HS-27A (cell line): Measurements from ENCODE around the gene ODF4.
"Not testable (repeated sequence)": the region's sequence is repeated elsewhere in the genome, so short reads cannot be mapped to it uniquely, and the experiment has no call there.

Experiments
- DNase-seq: peaks from one replicate; pipeline ENCODE4 v3.0.0-alpha.2; 2012; ENCODE audit warnings: low read depth, missing footprints

ODF4 gene

DNA sequence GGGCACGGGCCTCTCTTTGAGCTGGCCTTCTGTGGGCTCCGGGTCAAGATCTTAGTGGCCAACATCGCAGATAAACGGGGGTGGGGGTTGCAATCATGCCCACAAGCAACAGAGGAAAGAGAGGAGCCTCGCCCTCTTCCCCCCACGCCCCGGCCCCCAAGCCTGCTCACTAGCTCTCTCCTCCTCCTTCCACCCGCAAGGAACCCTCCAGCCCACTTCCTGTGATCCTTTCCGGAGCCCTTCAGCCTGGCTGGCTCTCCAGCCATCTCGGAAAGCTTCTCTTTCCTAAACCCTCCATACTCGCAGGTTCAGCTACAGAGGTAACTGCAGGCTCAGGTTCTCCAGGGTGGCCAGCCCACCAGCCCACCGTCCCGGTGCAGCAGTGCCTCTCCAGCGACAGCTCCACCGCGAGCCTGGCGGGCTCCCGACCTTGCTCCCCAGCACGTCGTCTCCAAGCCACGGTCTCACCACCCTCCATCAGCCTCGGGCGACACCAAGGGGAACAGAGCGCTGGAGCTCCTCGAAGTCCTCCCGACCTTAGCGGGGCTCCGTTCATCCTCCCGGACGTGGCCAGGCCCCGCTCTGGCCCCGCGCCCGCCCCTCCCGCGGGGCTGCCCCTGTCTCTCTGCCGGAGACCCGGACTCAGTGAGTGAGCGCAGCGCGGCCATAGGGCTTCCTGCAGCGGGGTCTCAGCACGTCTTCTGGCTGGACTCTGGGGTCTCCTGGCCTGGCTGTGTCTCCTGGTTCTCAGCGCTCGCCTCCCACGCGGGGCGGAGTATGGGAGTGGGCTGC, 12.9 kb upstream of the ODF4 start:
- no peak for DNase-seq

DNA sequence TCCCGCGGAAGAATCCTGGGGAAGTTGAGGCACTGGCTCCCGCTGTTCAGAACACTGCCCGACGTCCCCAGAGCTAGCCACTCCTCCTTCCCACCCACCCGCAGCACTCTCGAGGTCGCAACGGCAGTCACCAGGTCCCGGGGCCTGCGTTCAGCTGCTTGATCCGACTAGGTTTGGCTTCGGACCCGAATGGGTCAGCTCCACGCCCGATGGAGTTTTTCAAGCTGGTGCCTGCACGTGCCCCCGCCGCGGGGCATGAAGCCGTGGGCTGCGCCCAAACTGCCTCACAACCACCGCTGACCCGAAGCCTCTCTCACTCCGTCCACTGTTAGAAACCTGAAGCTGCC, 12.4 kb upstream of the ODF4 start:
- DNase-seq, result no peak

DNA sequence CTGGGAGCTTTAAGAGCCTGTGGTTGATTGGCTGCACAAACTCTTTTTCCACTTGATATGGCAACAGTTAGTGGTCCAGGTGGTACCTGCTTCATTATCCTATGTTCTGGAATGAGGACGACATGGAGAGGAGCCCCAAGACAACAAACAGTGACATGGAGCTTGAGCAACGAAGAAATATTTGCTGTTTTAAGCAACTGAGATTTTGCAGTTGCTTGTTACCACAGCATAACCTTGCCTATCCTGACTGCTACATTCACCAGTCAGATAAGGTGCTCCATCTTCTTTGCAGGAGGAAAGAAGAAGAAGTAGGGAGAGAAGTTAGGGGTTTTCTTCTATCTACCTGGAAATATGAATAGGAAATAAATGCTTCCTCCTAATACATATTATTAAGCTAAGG, 7.5 kb upstream of the ODF4 start:
- no peak for DNase-seq

DNA sequence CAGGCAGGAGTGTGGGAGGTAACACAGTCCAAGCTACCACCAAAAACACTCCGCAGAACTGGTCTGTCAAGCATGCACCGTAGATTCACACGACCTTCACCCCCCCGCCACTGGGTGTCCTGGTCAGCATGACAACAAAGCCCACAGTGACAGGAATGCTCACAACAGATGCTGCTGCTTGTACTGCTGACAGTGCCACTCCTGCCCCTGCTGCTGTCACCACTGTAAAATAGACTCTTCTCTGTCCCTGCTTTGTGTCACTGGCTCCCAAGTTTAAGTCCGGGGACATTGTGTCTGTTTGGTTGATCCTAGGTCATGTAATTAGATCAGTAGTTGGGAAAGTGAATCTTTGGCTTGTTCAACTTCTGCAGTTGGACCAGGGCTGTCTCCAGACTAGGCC, 7.0 kb upstream of the ODF4 start:
- DNase-seq, result no peak

DNA sequence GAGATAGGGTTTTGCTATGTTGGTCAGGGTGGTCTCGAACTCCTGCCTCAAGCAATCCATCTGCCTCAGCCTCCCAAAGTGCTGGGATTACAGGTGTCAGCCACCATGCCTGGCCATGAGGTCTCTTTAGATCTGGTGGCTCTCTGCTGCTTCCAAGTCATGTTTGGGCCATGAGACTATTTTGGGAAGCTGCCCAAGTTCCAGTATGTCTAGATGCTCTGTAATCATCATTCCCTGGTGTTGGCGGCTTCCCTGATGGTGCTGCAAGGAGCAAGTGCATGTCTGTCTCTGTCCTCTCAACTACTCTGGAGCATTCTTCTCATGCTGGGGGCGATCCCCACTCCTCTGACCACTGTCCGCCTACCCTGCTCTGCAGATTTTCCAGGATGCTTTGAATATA, 6.4 kb upstream of the ODF4 start:
- DNase-seq, result no peak

DNA sequence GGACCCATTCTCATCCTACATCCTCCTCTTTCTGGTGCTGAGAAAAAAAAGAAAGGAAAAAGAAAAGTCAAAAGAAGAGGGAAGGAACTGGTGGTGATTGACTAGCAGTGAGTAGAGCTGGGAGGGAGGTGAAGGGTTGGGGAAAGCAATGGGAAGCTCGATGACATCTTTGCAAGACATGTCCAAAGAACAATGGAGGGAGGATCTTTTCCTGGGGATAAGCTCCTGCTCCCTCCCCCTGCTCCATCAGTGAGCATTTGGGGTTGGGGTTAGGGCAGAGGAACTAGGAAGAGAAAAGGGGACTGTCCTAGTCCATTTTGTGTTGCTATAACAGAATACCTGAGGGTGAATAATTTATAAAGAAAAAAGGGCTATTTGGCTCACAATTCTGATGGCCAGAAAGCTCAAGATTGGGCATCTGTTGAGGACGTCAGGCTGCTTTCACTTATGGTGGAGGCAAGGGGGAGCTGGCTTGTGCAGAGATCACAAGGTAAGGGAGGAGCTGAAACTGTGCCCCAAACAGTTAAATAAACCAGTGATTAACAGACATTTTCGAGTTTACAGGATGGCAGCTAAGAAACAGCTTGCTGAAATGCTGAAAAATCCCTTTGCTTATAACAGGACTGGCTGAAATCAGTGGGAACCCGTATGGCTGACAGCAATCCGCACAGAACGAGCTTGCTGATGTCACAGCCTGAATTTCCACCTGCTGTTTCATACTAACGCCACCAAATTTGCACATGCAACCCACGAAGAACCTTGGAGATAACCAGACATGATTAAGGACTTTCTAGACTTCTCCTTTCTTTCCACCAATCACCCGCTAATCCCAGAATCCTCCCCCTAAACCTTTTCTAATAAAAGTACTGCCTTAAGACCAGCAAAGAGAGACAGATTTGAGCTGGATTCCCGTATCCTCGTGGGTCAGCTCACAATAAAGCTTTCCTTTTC, 1.6 kb upstream of the ODF4 start:
- no peak for DNase-seq

DNA sequence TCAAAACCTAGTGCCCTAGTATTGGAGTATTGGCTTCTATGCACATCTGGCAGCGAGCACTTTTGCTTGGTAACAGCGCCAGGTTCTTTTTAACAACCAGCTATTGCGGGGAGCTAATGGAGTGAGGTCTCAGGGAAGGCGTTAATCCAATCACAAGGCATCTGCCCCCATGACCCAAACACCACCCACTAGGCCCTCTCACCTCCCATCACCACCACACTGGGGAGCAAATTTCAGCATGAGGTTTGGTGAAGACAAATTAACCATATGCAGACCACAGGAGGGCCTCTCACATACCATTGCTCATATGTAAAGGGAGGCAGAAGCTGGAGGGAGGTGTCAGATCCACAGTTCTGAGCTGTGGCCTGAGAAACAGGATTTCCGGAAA, 893 bp upstream of the ODF4 start:
- no peak for DNase-seq

GRCh38 chr17:8341456-8341855, 1.8 kb downstream of the ODF4 start:
- DNase-seq, result no peak

DNA sequence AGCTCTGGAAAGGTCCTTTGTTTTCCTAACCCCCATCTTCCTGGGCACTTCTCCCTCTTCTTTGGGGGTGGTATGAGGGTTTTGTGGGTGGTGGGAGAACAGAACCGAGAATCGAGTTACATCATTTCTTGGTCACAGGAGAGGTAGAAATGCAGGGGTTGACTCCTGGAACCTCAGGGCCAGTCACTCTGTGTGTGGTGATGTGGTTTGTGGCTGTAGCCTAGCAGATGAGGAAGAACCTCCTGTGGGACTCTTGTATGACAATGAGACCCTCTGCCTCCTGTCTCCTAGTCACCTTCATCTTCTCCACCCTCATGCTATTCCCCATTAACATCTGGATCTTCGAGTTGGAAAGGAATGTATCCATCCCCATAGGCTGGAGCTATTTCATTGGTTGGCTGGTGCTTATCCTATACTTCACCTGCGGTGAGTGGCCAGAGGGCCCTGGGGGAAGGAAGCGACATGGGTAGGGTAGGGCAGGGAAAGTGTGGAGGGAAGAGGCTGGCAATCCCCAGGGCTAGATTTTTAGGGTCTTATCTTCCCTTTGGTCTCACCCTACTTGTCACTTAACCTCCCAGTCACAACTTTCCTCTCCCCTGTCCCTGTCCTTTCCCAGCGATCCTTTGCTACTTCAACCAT, 5.5 kb downstream of the ODF4 start:
- DNase-seq, result no peak

- no peak for DNase-seq
Measured at GRCh38 chr17:8345951-8346665, 6.5 kb downstream of the ODF4 start.

- not testable (repeated sequence) for DNase-seq
Measured at GRCh38 chr17:8347001-8347400, 7.4 kb downstream of the ODF4 start.

GRCh38 chr17:8350339-8350738, 10.7 kb downstream of the ODF4 start:
- no peak for DNase-seq

DNA sequence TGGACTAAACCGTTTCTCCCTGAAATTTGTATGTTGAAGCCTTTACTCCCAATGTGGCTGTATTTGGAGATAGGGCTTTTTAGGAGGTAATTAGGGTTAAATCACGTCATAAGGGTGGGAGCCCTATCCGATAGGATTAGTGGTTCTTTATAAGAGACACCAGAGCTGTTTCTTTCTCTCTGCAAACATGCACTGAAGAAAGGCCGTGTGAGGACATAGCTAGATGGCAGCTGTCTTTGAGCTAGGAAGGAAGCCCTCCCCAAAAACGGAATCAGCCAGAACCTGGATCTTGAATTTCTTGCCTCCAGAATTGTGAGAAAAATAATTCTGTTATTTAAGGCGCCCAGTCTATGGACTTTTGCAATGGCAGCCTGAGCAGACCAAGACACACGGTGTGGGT, 14.1 kb downstream of the ODF4 start:
- no peak for DNase-seq

GRCh38 chr17:8354236-8354635, 14.6 kb downstream of the ODF4 start:
- no peak for DNase-seq

- no peak for DNase-seq
Measured at GRCh38 chr17:8357910-8358309, 18.3 kb downstream of the ODF4 start.

DNA sequence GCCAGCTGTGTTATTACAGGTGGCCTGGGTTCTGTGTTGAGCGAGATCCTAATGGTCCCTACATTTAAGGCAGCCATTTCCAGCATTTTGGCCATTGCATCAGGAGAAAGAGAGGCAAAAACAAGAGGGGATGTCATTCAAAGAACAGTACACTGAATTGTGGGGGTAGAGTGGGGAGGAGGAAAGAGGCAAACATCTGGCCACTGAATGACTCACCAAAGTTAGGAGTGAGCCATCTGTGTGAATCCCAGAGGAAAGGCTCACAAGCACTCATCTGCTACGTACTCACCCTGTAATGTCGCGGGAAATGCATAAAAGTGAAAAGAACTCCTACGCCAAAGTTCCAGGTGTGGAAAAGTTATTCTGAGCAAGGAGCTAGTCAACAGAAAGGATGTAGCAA, 20.1 kb downstream of the ODF4 start:
- no peak for DNase-seq

DNA sequence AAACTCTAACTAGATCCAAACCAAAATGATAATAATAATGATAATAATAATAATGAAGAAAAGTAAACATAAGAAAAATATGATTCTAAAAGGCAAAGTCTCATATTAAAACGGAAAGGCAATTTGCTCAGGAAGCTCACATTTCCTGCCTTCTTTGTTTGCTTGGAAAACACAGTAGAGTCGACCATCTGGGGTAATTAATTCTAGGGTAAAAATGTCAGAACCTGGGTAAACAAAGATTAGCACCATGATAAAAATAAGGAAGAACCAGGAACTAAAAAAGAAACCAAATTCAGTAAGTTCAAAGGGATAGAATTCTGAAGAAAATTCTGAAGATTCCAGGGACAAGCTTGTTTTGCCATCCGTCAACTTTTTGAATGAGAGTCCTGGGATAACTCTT, 20.6 kb downstream of the ODF4 start:
- DNase-seq, result no peak

GRCh38 chr17:8360751-8361150, 21.1 kb downstream of the ODF4 start:
- DNase-seq, result no peak

- no peak for DNase-seq
Measured at GRCh38 chr17:8362651-8363332, 23.2 kb downstream of the ODF4 start.

GRCh38 chr17:8365143-8365542, 25.5 kb downstream of the ODF4 start:
- no peak for DNase-seq

GRCh38 chr17:8366231-8366630, 26.6 kb downstream of the ODF4 start:
- DNase-seq, result peak; percentile 59

- no peak for DNase-seq
Measured at GRCh38 chr17:8368193-8368592, 28.6 kb downstream of the ODF4 start.
